Mesothelial cell of epicardium (in vitro differentiated cells): ENCODE results near the gene MED13. TPM values are rescaled to one million over a fixed set of nuclear protein-coding genes. Genes with fewer than 3 reads are reported as not detected.

Experiments
- DNase-seq, 2 experiments: peaks; one replicate each; pipeline ENCODE4 v3.0.0; 2021; ENCODE audit warnings: low spot score in 2 of 2; ENCODE audit not compliant: unreplicated experiment in 2 of 2
- H3K27ac Mint-ChIP-seq: 2 replicates; pipeline ENCODE4 v1.8.0; 2021; ENCODE audit warnings: mixed read lengths
- H3K27me3 Mint-ChIP-seq: 2 replicates; pipeline ENCODE4 v1.8.0; 2021; ENCODE audit warnings: low read depth, mixed read lengths
- H3K36me3 Mint-ChIP-seq: 2 replicates; pipeline ENCODE4 v1.8.0; 2021; ENCODE audit warnings: mixed read lengths
- H3K4me1 Mint-ChIP-seq: 2 replicates; pipeline ENCODE4 v1.8.0; 2021; ENCODE audit warnings: mixed read lengths
- H3K4me3 Mint-ChIP-seq: 2 replicates; pipeline ENCODE4 v1.8.0; 2021; ENCODE audit warnings: mild to moderate bottlenecking, moderate library complexity, mixed read lengths
- H3K9me3 Mint-ChIP-seq: 2 replicates; pipeline ENCODE4 v1.8.0; 2021; ENCODE audit warnings: mixed read lengths
- total RNA-seq: library from RNA; stranded (reverse); gene quantifications from 3 replicates; pipeline ENCODE4 v1.2.1, GENCODE V29; 2021
- TF ChIP-seq, protein P1 (sequence below): fragments of 200-600 bp; sonication (generic); IDR thresholded peaks from one replicate; pipeline ENCODE4 v1.5.0; 2021; ENCODE audit warnings: antibody characterized with exemption; ENCODE audit not compliant: unreplicated experiment

MED13 gene
- total RNA-seq, 1 donor from 2014 or later, result 73.0 TPM

DNA sequence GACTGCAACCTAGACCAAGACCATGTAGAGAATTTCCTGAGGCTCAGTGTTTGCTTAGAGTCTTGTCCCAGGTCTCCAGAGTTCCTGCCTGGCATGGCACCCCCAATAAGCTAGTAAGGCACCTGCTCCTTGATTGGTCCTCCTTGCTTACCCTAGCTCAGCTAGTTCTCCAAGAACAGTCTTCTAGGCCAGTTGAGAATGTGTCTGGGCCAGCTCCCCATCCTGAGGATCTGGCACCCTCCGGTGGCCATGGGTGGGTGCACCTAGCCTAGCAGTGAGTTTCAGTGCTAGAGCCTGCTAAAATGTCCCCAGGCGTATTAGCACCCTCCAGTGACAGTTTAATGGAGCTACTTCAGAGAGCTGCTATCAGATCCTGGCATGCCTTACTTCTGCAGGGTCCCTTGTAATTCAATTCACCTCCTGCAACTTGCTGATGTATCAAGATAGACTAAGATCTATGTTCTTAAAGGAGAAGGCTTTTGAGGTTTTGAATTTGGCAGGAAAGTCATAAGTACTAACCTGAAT is 44.4 kb upstream of the MED13 start:
- Mint-ChIP-seq H3K4me3 (no peak overlapping the region), H3K4me1 (no peaks in the 10 kb centered on the region), H3K36me3 (peaks cover 4% of the 10 kb centered on the region), H3K27ac (no peak overlapping the region), H3K27me3 (peaks cover 19% of the 10 kb centered on the region), H3K9me3 (peaks cover 7% of the 10 kb centered on the region)
- DNase-seq, result no peak
- TF ChIP-seq, protein P1, sequence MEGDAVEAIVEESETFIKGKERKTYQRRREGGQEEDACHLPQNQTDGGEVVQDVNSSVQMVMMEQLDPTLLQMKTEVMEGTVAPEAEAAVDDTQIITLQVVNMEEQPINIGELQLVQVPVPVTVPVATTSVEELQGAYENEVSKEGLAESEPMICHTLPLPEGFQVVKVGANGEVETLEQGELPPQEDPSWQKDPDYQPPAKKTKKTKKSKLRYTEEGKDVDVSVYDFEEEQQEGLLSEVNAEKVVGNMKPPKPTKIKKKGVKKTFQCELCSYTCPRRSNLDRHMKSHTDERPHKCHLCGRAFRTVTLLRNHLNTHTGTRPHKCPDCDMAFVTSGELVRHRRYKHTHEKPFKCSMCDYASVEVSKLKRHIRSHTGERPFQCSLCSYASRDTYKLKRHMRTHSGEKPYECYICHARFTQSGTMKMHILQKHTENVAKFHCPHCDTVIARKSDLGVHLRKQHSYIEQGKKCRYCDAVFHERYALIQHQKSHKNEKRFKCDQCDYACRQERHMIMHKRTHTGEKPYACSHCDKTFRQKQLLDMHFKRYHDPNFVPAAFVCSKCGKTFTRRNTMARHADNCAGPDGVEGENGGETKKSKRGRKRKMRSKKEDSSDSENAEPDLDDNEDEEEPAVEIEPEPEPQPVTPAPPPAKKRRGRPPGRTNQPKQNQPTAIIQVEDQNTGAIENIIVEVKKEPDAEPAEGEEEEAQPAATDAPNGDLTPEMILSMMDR, result no peak

DNA sequence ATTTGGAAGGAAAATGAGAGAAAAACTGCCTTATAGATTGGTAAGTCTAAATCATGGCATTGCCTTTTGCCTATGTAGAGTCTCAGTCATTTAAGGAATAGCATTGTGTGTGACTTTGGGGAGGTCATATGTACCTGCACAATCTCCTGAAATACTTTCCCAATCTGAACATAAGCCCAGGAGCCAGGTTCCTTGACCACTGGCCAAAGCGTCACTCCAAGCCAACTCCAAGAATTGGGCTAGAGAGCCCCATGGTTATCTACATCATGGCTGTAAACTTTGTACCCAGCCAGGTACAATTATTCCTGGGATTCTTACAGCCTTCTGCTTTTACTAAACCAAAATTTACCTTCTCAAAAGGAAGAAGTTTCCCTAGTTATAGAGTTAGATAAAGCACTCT is 40.8 kb upstream of the MED13 start:
- Mint-ChIP-seq H3K4me1 (no peaks in the 10 kb centered on the region), H3K27me3 (peaks cover 20% of the 10 kb centered on the region), H3K36me3 (no peaks in the 10 kb centered on the region), H3K9me3 (no peaks in the 10 kb centered on the region), H3K4me3 (no peak overlapping the region), H3K27ac (no peak overlapping the region)
- TF ChIP-seq, protein P1, result no peak
- DNase-seq, result no peak

DNA sequence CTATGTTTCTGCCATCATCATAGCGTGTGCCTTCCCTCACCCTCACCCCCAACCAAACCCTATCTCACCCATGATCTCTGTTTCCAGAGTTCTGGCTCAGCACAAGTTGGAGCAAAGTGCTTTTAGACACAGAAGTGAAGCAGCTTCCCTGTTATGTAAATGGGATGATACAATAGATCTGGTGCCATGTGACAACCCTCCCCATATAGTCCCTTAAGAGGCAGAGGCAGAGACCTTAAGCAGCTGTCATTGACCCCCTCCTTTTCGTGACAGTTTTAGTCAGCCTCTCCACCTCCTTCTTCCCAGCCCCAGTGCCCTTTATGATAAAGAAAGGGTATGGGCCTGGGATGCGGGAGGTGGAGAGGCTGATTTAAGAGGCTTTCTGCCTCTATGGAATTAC is 40.3 kb upstream of the MED13 start:
- Mint-ChIP-seq H3K4me3 (no peak overlapping the region), H3K36me3 (no peaks in the 10 kb centered on the region), H3K27me3 (peaks cover 20% of the 10 kb centered on the region), H3K9me3 (no peaks in the 10 kb centered on the region), H3K27ac (no peak overlapping the region), H3K4me1 (no peaks in the 10 kb centered on the region)
- TF ChIP-seq, protein P1, result no peak
- no peak for DNase-seq

DNA sequence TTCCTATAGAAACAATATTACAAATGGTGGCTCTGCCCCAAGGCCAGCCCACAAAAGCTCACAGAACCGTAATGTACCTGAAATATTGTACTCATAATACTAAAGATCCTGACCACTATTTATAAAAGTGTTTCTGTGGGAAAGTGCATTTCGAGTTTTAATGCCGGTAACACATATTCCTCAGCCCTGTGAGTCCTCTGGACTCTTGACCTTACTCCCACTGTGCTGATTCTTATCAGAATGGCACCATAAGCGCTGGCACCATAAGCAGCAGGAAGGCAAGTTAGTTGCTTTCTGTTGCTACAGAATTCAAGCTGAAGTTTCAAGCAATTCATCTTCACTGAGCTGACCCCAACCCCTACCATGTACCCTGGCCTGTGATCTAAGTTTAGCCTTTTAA is 36.4 kb upstream of the MED13 start:
- no peak overlapping the region for H3K4me3 Mint-ChIP-seq
- H3K4me1 Mint-ChIP-seq, result no peaks in the 10 kb centered on the region
- DNase-seq, result no peak
- TF ChIP-seq, protein P1, result no peak
- no peak overlapping the region for H3K27ac Mint-ChIP-seq
- no peaks in the 10 kb centered on the region for H3K9me3 Mint-ChIP-seq
- peaks cover 28% of the 10 kb centered on the region for H3K27me3 Mint-ChIP-seq
- H3K36me3 Mint-ChIP-seq, result no peaks in the 10 kb centered on the region

DNA sequence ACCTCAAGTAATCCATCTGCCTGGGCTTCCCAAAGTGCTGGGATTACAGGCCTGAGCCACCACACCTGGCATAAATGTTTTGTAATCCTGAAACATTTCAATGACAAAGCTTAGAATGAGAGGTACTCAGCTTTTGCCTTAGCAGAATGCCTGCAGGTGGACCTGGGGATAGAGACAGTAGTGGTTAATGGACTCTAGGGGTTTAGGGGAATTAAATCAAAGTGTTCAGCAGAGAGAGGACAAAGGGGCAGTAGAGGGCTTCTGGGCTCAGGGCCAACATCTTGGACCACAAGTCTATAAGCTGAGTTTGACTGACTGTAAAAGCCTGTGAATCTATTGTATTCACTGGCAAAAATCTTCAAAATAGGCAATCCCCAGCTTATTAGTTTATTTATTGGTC is 36.0 kb upstream of the MED13 start:
- H3K27me3 Mint-ChIP-seq, result peaks cover 28% of the 10 kb centered on the region
- no peaks in the 10 kb centered on the region for H3K4me1 Mint-ChIP-seq
- no peaks in the 10 kb centered on the region for H3K9me3 Mint-ChIP-seq
- no peak overlapping the region for H3K4me3 Mint-ChIP-seq
- no peak for DNase-seq
- H3K27ac Mint-ChIP-seq, result no peak overlapping the region
- TF ChIP-seq, protein P1, result no peak
- no peaks in the 10 kb centered on the region for H3K36me3 Mint-ChIP-seq

DNA sequence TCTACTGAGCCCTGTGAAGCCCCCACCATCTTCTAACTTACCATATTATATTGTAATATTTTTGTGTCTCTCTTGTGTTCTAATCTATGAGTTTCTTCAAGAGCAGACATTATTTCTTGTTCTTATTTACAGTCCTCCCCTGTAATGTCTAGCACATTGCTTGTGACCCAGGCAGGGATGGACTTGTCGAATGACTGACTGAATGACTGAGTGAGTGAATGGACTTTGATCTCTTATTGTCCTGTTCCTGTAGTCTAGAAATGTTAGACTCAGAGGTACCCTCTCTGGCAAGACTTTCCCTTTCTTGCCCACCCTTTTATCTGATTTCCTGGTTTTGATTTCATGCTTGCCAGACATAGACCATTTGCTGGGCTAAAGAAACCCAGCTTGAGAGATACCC is 35.0 kb upstream of the MED13 start:
- peaks cover 21% of the 10 kb centered on the region for H3K27me3 Mint-ChIP-seq
- H3K9me3 Mint-ChIP-seq, result no peaks in the 10 kb centered on the region
- H3K4me3 Mint-ChIP-seq, result no peak overlapping the region
- no peak overlapping the region for H3K27ac Mint-ChIP-seq
- no peaks in the 10 kb centered on the region for H3K36me3 Mint-ChIP-seq
- no peak for DNase-seq
- no peaks in the 10 kb centered on the region for H3K4me1 Mint-ChIP-seq
- TF ChIP-seq, protein P1, result no peak
